Hepatocyte (in vitro differentiated cells): ENCODE data around the gene SCN1B.

Source experiments
- EZH2 ChIP-seq: fragments of 200-600 bp; sonication (generic); IDR thresholded peaks from 2 replicates; pipeline ENCODE4 v1.6.1; 2016; ENCODE audit warnings: antibody characterized with exemption, mild to moderate bottlenecking, borderline replicate concordance
- EZH2phosphoT487 ChIP-seq: fragments of 200-600 bp; sonication (generic); IDR thresholded peaks from one replicate; pipeline ENCODE4 v1.6.1; 2018; ENCODE audit warnings: antibody characterized with exemption, mild to moderate bottlenecking, low read depth, moderate library complexity; ENCODE audit not compliant: unreplicated experiment, severe bottlenecking

- TF ChIP-seq EZH2phosphoT487 (no peak), EZH2 (no peak)
These were observed 55.7 kb downstream of the SCN1B start for GRCh38 chr19:35085947-35086346.
